ENCODE results near the gene VARS2. TPM values are rescaled to one million over a fixed set of nuclear protein-coding genes. Genes with fewer than 3 reads are reported as not detected.

Gene VARS2
- total and polyA plus RNA-seq, 2 donors (not counting 3 experiments of a cell fraction or from before 2014, with no cell fraction given): 17.8 to 34.3 TPM

GRCh38 chr6:30887901-30888815 is 25.9 kb upstream of the VARS2 start:
- intact Hi-C loops (cut with micrococcal nuclease): no loop called here
- no peak overlapping the region for H3K27ac ChIP-seq (ENCODE audit: insufficient read depth, low read depth, low read length)
- dilution Hi-C loops (cut with MboI; ENCODE audit: extremely low pct_ligation_motif_present, low sequenced_read_pairs): loop anchor here (25.0 kb wide), 1 partner anchor 151 kb away; the partner anchor contains the start of genes FLOT1 and IER3
- H3K27me3 ChIP-seq (ENCODE audit: control insufficient read depth in 2 of 2, insufficient read depth in 2 of 2, low read length in 2 of 2): no peaks in the 10 kb centered on the region
- POLR2A ChIA-PET: no interaction called here
- DNase-seq (ENCODE audit: low read depth, low spot score): no peak
- H3K4me1 ChIP-seq (ENCODE audit: control insufficient read depth, extremely low read depth, insufficient read depth, low read length): no peaks in the 10 kb centered on the region
- no peaks in the 10 kb centered on the region for H3K36me3 ChIP-seq (ENCODE audit: control insufficient read depth in 2 of 2, extremely low read depth in 1 of 2, insufficient read depth in 2 of 2, low read length in 2 of 2)
- peak; percentile 26 for FAIRE-seq
- no peak overlapping the region for H2AFZ ChIP-seq (ENCODE audit: low read depth, low read length)
- H4K20me1 ChIP-seq (replicated peaks; ENCODE audit: control insufficient read depth, extremely low read depth, insufficient read depth, low read length): no peaks in the 10 kb centered on the region
- no peaks in the 10 kb centered on the region for H3K79me2 ChIP-seq (ENCODE audit: control insufficient read depth, insufficient read depth, low read length)
- no peaks in the 10 kb centered on the region for H3K9me1 ChIP-seq (replicated peaks; ENCODE audit: control insufficient read depth, extremely low read depth, insufficient read depth, low read length)
- BruUV-seq (replicated peaks): no TSS peak
- CTCF ChIA-PET: interaction anchor here (1.0 to 2.5 kb wide), 2 partner anchors 16 to 199 kb away, joined by 3 to 8 read pairs; no protein-coding TSS in a partner anchor
- no peaks in the 10 kb centered on the region for H3K9me3 ChIP-seq (replicated peaks; ENCODE audit: control insufficient read depth, insufficient read depth, low read length)
- TF ChIP-seq MYC (IDR thresholded peaks at IDR 0.05; ENCODE audit: low read depth, low read length) (no peak), JUN (IDR thresholded peaks at IDR 0.05; ENCODE audit: borderline replicate concordance, insufficient read depth, insufficient read length, low read depth) (no peak), POLR2A (IDR thresholded peaks at IDR 0.05; ENCODE audit: low read depth, low read length) (no peak), GATA2 (IDR thresholded peaks at IDR 0.05; ENCODE audit: insufficient read depth, insufficient read length, low read depth, low read length) (no peak), FOS (IDR thresholded peaks at IDR 0.05; ENCODE audit: borderline replicate concordance, insufficient read depth, low read length) (no peak), MAX (IDR thresholded peaks at IDR 0.05; ENCODE audit: insufficient read depth, insufficient read length) (no peak), EZH2 (IDR thresholded peaks at IDR 0.05; ENCODE audit: borderline replicate concordance, low read depth, low read length, severe bottlenecking) (no peak), POLR2AphosphoS5 (IDR thresholded peaks at IDR 0.05; ENCODE audit: insufficient read depth, low read depth, low read length) (no peak), CTCF (IDR thresholded peaks at IDR 0.05; ENCODE audit: extremely low read depth in 1 of 2, insufficient read depth in 1 of 2, low read depth in 1 of 2, low read length in 2 of 2) (no peak)
- no peak overlapping the region for H3K4me3 ChIP-seq (replicated peaks in 1 of 3; ENCODE audit: insufficient read depth in 1 of 3, low read depth in 1 of 3, low read length in 3 of 3)
- H3K9ac ChIP-seq (replicated peaks; ENCODE audit: extremely low read depth, insufficient read depth, low read length): no peak overlapping the region
- no peak overlapping the region for H3K4me2 ChIP-seq (ENCODE audit: insufficient read depth, low read length)
